Upper lobe of left lung (tissue), 6 donors: ENCODE measurements around the gene CEP57. TPM values are rescaled to one million over a fixed set of nuclear protein-coding genes. Genes with fewer than 3 reads are reported as not detected.
A peak's percentile ranks its signal among the peaks of the same experiment; 100 is the strongest.

Experiments used
- ATAC-seq, 2 donors: fragments of 200-7000 bp; cut with Tn5 transposase; one replicate each; pipeline ENCODE4 v1.9.1; 2022; ENCODE audit warnings: mild to moderate bottlenecking in 2 of 2, moderate library complexity in 2 of 2; ENCODE audit not compliant: low FRiP score in 2 of 2
- DNase-seq, 2 donors: peaks; one replicate each; pipeline ENCODE4 v3.0.0-alpha.2; 2019 to 2020
- H3K27ac ChIP-seq, 4 donors: fragments of 200-600 bp; sonication (generic); one replicate each; pipeline ENCODE4 v1.5.1; 2016 to 2019
- H3K27me3 ChIP-seq, 4 donors: fragments of 200-600 bp; sonication (generic); one replicate each; pipeline ENCODE4 v1.5.1; 2017 to 2019
- H3K36me3 ChIP-seq, 4 donors: fragments of 200-600 bp; sonication (generic); one replicate each; pipeline ENCODE4 v1.5.1; 2016 to 2019
- H3K4me1 ChIP-seq, 4 donors: fragments of 200-600 bp; sonication (generic); one replicate each; pipeline ENCODE4 v1.5.1; 2018 to 2019
- H3K4me3 ChIP-seq, 4 donors: fragments of 200-600 bp; sonication (generic); one replicate each; pipeline ENCODE4 v1.5.1; 2017 to 2019; ENCODE audit warnings: mild to moderate bottlenecking in 2 of 4, moderate library complexity in 1 of 4
- H3K9me3 ChIP-seq, 4 donors: fragments of 200-600 bp; sonication (generic); one replicate each; pipeline ENCODE4 v1.5.1; 2018 to 2019
- CTCF ChIP-seq, 6 experiments: fragments of 450-650 bp in 4 of 6; fragments of 200-600 bp in 2 of 6; sonication (generic) in 2 of 6; IDR thresholded peaks; one replicate each; pipeline ENCODE4 v1.5.1; 2016 to 2019; ENCODE audit warnings: antibody characterized with exemption in 6 of 6
- EP300 ChIP-seq, 4 donors: sonication (generic); formaldehyde crosslinking; IDR thresholded peaks; one replicate each; pipeline ENCODE4 v1.5.1; 2017; ENCODE audit warnings: antibody characterized with exemption in 4 of 4, control low read depth in 2 of 4
- POLR2A ChIP-seq, 4 donors: fragments of 450-650 bp; IDR thresholded peaks; one replicate each; pipeline ENCODE4 v1.5.1; 2016 to 2017; ENCODE audit warnings: antibody characterized with exemption in 4 of 4, mild to moderate bottlenecking in 2 of 4
- POLR2AphosphoS5 ChIP-seq, 2 donors: sonication (generic); formaldehyde crosslinking; IDR thresholded peaks; one replicate each; pipeline ENCODE4 v1.5.1; 2017; ENCODE audit warnings: antibody characterized with exemption in 2 of 2
- WGBS, 2 donors: methylation state at CpG; one replicate each; pipeline ENCODE4 v1.1.5; 2017 to 2018; 5-methylcytosine and 5-hydroxymethylcytosine counted together
- total RNA-seq, 6 donors: library from RNA; depleted of rRNA in 4 of 6; stranded (reverse); fragments of >200 nt in 4 of 6; gene quantifications; one replicate each; pipeline versions ENCODE4 v1.1.0 to v1.2.1, GENCODE V29; 2016 to 2021
- donor health status: DM: no; HTN: no; CAD: no; lungs with moderate emphysema.
- donor health status: DM: no; HTN: yes; CAD: no; lungs with severe emphysema.

Gene CEP57
- 10 to 100 TPM; 20.7 to 71.8 (median 37.9) TPM for total RNA-seq

GRCh38 chr11:95790123-95790932 lies at the start of gene CEP57:
CEP57 (plus strand) TSS chr11:95790498; CDS start chr11:95790699, 201 bp downstream.
- TF ChIP-seq EP300 (IDR thresholded peaks at IDR 0.05), result no peak
- TF ChIP-seq CTCF (IDR thresholded peaks at IDR 0.05), result peak in 2 of 6 experiments; percentile 8 to 14
- peak in 1 of 2 donors; percentile 72 for TF ChIP-seq POLR2AphosphoS5 (IDR thresholded peaks at IDR 0.05)
- peak in 3 of 4 donors; percentile 56 to 80 (median 72) for TF ChIP-seq POLR2A (IDR thresholded peaks at IDR 0.05)
- peak within 1 kb of the TSS; percentile 97 to 100 (median 98) for H3K27ac ChIP-seq
- H3K27me3 ChIP-seq, result no peaks in the 10 kb centered on the region
- H3K9me3 ChIP-seq, result no peaks in the 10 kb centered on the region
- peak within 1 kb of the TSS; percentile 72 to 94 (median 74) for H3K4me3 ChIP-seq
- H3K36me3 ChIP-seq, result peaks cover 4 to 22% (median 7%) of the 10 kb centered on the region in 4 donors
- peaks cover 20 to 31% (median 24%) of the 10 kb centered on the region in 4 donors for H3K4me1 ChIP-seq
- DNase-seq, result peak; percentile 89 to 98
- 0 to 1% methylated on average over 29 to 49 of the region's 55 CpGs for WGBS, 2 donors
- peak; percentile 94 to 96 for ATAC-seq

GRCh38 chr11:95750101-95750500 lies 40.2 kb upstream of the CEP57 start:
- DNase-seq (no peak), ATAC-seq (no peak)
- no peak for TF ChIP-seq POLR2AphosphoS5 (IDR thresholded peaks at IDR 0.05)
- no peak for TF ChIP-seq CTCF (IDR thresholded peaks at IDR 0.05)
- TF ChIP-seq EP300 (IDR thresholded peaks at IDR 0.05), result no peak
- no peak for TF ChIP-seq POLR2A (IDR thresholded peaks at IDR 0.05)
- WGBS, 2 donors, result 75 to 91% methylated on average over 1 of the region's 1 CpG
- Histone ChIP-seq H3K4me1 (no peaks in the 10 kb centered on the region), H3K27me3 (no peaks in the 10 kb centered on the region), H3K4me3 (no peak overlapping the region), H3K9me3 (no peaks in the 10 kb centered on the region), H3K36me3 (no peaks in the 10 kb centered on the region), H3K27ac (no peak overlapping the region)

GRCh38 chr11:95751515-95751914 lies 38.8 kb upstream of the CEP57 start:
- TF ChIP-seq POLR2A (IDR thresholded peaks at IDR 0.05) (no peak), CTCF (IDR thresholded peaks at IDR 0.05) (no peak), POLR2AphosphoS5 (IDR thresholded peaks at IDR 0.05) (no peak), EP300 (IDR thresholded peaks at IDR 0.05) (no peak)
- Histone ChIP-seq H3K4me1 (no peaks in the 10 kb centered on the region), H3K4me3 (no peak overlapping the region), H3K27ac (no peak overlapping the region), H3K9me3 (no peaks in the 10 kb centered on the region), H3K27me3 (no peaks in the 10 kb centered on the region), H3K36me3 (no peaks in the 10 kb centered on the region)
- WGBS, 2 donors, result 93 to 100% methylated on average over 1 of the region's 1 CpG
- ATAC-seq, result no peak
- DNase-seq, result no peak

- H3K4me3 ChIP-seq, result no peak overlapping the region
- no peak for TF ChIP-seq POLR2AphosphoS5 (IDR thresholded peaks at IDR 0.05)
- no peak overlapping the region for H3K27ac ChIP-seq
- H3K27me3 ChIP-seq, result no peaks in the 10 kb centered on the region
- H3K9me3 ChIP-seq, result no peaks in the 10 kb centered on the region
- DNase-seq (no peak), ATAC-seq (no peak)
- no peaks in the 10 kb centered on the region for H3K4me1 ChIP-seq
- 88 to 94% methylated on average over 1 of the region's 1 CpG for WGBS, 2 donors
- H3K36me3 ChIP-seq, result no peaks in the 10 kb centered on the region
These were observed 29.4 kb upstream of the CEP57 start for GRCh38 chr11:95760941-95761340.

- DNase-seq, result no peak
- Histone ChIP-seq H3K9me3 (no peaks in the 10 kb centered on the region), H3K27me3 (no peaks in the 10 kb centered on the region), H3K27ac (no peak overlapping the region), H3K4me3 (no peak overlapping the region), H3K36me3 (no peaks in the 10 kb centered on the region), H3K4me1 (peaks cover 0 to 3% (median 0%) of the 10 kb centered on the region in 4 donors)
- WGBS, 2 donors, result 90 to 91% methylated on average over 3 of the region's 3 CpGs
- no peak for ATAC-seq
- TF ChIP-seq POLR2A (IDR thresholded peaks at IDR 0.05) (no peak), CTCF (IDR thresholded peaks at IDR 0.05) (no peak), EP300 (IDR thresholded peaks at IDR 0.05) (no peak), POLR2AphosphoS5 (IDR thresholded peaks at IDR 0.05) (no peak)
These were observed 27.8 kb upstream of the CEP57 start for GRCh38 chr11:95762534-95762933.
